SK-N-MC (cell line): ENCODE data around the gene CNOT11.

ENCODE experiments used
- EZH2 ChIP-seq: fragments of 200-600 bp; sonication (generic); IDR thresholded peaks from one replicate; pipeline ENCODE4 v1.6.1; 2017; ENCODE audit warnings: antibody characterized with exemption
- FOXP2 ChIP-seq: optimal IDR thresholded peaks from 2 replicates; pipeline ENCODE3; 2011; ENCODE audit warnings: mild to moderate bottlenecking, moderate library complexity; ENCODE audit not compliant: insufficient read depth; ENCODE audit errors: extremely low read length, control extremely low read depth
- POLR2AphosphoS5 ChIP-seq: IDR thresholded peaks from 2 replicates; pipeline ENCODE4 v1.6.1; 2012; ENCODE audit warnings: mild to moderate bottlenecking, low read depth, low read length, borderline replicate concordance

DNA sequence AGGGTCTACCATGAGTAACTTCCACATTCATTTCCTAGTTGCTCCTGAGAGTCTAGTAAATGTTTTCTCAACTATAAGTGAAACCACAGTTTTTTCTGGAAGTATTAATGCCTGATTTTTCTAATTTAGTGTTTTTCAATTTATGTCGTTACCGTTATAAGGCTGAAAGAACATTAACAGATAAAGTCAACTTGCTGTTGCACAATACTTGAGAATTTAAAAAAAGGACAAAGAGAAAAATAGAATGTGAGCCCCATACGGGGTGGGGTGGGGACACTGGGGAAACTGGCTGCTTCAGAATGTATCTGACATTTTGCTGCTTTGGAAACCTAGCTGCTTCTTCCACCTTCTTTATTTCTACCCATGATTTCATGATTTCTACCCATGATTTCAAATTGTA lies 26.2 kb downstream of the CNOT11 start:
- TF ChIP-seq FOXP2 (no peak), EZH2 (no peak), POLR2AphosphoS5 (no peak)
